IPS-18c (cell line): ENCODE measurements around the gene MED8.

ENCODE experiments used
- H3K4me3 ChIP-seq: 2 replicates; pipeline ENCODE4 v1.7.0; 2013; ENCODE audit warnings: low read depth, mild to moderate bottlenecking, low read length, moderate library complexity; ENCODE audit not compliant: insufficient read depth
- H3K9me3 ChIP-seq: one replicate; pipeline ENCODE4 v1.6.1; 2013; ENCODE audit warnings: mild to moderate bottlenecking, low read length, moderate library complexity; ENCODE audit not compliant: control insufficient read depth, insufficient read depth

Gene MED8

DNA sequence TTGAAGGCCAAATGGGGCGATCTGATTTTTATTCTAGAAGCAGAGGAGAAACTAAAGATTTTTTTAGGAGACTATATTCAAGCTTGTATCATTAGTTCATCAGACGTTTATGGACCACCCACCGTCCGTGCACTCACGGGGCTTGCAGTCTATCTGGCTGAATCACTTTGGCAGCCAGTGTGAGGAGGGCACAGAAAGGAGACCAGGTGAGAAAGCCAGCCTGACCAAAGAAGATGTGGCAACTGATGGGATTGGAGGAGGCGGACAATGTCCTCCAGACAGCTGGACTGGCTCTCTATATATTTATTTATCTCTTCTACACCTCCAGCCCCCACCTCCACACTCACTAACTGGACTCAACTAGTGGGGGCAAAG, 21.0 kb downstream of the MED8 start:
- no peaks in the 10 kb centered on the region for H3K9me3 ChIP-seq
- H3K4me3 ChIP-seq = peak overlapping the region; percentile 58; the same call in 1 of the 2 replicates

DNA sequence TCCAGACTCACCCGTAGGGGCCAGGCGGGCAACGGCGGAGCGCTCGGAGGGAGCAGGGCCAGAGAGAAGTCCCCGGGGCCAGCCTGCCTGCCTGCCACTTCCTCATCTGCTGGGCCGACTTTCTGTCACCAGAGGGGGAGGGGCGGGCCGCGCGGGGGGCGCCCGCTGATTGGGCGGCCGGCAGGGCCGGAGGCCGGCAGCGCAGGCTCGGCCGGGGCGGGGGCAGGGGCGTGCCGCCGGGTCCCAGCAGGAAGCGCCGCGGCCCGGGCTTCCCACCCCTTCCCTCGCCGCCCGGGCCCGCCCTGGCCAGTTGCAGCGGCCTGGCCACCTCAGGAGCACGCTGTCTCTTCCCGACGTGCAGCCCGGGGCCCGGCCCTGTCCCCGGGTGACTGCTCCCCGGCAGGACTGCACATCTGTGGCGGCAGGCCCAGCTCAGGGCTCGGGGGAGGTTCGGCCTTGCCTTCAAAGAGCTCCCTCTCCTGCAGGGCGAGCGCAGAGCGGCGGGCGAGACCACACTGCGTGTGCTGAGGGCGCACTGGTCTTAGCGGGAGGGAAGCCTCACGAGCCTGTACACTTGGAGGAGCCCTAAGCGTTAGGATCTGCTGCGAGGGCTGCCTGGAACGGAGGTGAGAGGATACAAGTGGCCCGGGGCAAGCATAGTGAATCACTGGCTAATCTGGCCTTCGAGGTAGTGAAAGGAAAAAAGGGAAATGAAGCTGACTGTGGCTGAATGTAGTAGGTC, 21.5 kb downstream of the MED8 start, which contains the start of gene ELOVL1:
TSS of gene ELOVL1 (minus strand) at position 108 of the 742 bp plus-strand sequence. CDS start 2,402 bp downstream, outside the sequence.
- Histone ChIP-seq H3K4me3 (peak within 1 kb of the TSS; percentile 81), H3K9me3 (no peaks in the 10 kb centered on the region)

DNA sequence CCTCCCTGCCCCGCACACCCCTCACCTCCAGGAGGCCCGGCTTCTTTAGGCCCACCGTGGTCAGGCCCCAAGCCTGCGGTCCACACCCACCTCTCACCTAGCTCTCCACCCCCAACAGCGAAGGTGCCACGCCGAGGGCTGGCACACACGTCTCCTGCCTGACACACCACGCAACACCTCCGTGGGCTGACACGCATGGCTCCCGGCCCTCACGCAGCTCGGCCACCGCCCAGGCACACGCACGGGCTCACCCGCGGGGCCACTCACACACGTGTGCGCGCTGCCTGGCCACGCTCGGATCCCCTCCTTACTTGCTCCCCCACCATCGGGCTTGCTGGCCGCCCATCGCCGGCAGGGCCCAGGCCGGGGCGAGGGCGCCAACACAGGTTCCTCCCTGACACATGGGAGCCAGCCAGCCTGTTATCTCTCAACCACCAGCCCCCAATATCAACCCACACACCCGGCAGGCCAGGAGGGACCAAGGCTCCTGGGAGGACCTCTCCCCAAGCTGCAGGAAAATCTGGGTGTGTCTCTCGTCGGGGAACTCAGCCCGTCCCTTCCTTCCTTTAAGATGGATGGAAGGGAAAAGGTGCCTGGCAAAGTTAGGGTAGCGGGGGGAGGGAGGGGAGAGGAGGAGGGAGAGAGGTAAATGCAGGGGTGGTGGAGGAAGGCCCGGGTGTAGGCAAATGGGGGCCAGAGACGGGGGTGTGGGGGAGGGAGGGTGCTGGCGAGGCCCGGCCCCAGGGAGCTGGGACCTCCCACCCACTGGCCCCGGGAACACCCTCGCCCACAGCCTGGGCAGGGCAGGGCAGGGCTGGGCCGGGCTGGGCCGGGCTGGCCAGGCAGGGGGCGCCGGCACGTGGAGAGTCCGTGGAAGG, 22.3 kb downstream of the MED8 start:
- Histone ChIP-seq H3K9me3 (no peaks in the 10 kb centered on the region), H3K4me3 (peak overlapping the region; percentile 81)

DNA sequence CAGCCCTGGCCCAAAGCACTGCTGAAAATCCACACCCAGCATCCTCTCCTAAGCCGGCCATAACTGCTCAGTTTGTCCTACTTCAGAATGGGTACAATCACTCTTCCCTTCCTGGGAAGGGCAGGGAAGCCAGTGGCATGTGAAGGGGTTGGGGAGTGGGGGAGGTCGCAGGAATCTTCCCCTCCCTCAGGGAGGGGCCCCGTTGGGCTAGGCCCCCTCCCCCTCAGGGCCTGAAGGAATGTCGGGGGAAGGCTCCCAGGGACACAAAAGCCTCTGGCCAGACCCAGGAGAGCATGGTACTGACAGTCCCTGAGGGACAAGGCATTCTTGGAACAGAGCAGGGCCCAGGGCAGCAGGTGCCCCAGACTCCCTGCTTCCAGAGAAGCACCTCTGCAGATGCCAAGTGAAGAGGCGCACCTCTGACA, 23.0 kb downstream of the MED8 start:
- peak overlapping the region; percentile 81 for H3K4me3 ChIP-seq
- H3K9me3 ChIP-seq = no peaks in the 10 kb centered on the region

DNA sequence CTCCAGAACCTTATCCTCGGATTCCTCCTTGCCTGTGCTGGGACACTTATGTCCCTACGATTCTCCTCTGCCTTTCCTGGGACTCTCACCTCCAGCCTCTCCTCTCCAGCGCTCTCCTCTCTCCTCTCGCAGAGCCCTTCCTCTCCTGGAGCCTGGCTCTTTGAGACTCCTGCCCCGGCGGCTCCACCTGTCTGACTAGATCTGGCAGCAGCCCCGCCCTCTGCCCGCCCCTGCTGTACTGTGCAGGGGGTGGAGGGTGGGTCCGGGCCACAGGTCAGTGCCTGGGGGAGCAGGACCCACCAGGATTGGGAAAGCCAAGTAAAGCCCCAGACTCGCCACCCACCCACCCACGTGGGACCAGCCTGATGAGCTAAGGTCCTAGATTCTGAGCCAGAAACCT, 23.4 kb downstream of the MED8 start:
- H3K4me3 ChIP-seq = peak overlapping the region; percentile 81
- H3K9me3 ChIP-seq = no peaks in the 10 kb centered on the region

DNA sequence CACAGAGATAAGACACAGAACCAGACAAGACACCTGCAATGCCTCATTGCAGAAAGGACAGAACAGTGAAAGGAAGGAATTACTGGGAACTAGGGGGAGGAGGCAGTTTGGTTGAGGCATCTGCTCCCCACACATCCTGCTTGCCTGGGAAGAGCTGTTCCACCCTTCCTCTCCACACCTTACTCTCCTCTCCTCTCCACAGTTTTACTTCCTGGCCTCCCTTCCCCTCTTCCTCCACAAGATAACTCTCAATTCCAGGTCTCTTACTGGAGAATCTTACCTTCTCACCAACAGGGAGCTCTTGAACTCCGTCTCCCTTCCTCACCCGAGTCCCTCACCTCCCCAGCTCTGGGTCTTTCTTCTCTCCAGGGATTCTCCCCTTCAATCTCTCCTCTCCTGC, 23.9 kb downstream of the MED8 start:
- peak overlapping the region; percentile 11 for H3K4me3 ChIP-seq

DNA sequence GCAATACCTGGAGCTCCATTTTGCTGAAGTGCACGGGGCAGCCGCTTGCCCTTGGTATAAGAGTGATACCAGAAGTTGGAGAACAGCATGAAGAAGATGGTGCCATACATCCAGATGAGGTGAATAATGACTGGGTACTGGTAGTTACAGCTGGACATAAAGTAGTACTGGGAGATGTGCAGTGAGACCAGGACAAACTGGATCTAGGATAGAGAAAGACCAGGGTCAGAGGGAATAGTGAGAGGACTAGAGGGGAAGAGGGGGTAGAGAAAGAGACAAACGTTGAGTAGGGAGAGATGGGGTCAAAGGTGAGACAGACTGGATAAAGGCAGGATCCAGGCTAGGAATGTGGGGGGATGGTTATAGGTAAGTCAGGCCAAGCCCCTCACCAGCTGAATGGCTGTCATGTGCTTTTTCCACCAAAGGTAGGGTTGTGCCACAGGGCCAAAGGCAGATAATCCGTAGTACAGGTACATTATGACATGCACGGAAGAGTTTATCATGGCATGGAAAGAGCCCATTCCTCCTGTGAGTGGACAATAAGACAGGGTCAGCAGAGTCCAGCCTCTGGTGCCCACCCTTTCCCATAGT, 25.6 kb downstream of the MED8 start:
- H3K9me3 ChIP-seq = no peaks in the 10 kb centered on the region

More for the DNA sequence above, 23.9 kb downstream of the MED8 start:
- H3K9me3 ChIP-seq = no peaks in the 10 kb centered on the region

DNA sequence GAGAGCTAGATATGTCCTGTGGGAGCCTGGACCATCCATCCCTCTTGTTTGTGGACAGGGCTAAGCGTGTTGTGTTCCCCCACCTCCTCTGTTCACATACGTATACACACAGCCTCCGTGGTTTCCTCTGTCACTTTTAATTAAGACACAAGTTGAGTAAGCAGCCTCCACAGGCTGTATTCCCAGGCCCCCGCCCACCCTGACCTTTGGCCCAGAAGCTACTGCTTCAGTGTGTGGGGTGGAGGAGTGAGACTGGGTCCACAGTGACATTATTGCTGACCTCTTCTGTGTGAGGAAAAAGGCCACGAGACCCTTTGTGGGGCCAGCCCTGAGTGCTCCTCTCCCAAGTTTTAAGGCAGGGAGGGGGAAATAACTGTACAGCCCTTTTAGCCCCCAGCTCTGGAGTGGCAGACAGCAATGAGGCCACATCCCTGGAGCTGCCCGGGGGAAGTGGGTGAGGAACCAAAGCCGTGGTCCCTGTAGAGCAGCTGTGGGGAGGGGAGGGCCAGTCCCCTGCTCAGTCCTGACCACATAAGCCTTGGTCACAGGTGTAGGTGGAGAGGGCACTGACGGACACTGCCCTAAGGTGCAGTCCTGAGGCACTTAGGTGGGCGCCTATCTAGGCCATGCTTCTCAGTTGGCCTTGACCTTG, 26.2 kb downstream of the MED8 start:
- Histone ChIP-seq H3K9me3 (no peaks in the 10 kb centered on the region), H3K4me3 (no peak overlapping the region)

More for the DNA sequence above, 25.6 kb downstream of the MED8 start:
- no peak overlapping the region for H3K4me3 ChIP-seq

DNA sequence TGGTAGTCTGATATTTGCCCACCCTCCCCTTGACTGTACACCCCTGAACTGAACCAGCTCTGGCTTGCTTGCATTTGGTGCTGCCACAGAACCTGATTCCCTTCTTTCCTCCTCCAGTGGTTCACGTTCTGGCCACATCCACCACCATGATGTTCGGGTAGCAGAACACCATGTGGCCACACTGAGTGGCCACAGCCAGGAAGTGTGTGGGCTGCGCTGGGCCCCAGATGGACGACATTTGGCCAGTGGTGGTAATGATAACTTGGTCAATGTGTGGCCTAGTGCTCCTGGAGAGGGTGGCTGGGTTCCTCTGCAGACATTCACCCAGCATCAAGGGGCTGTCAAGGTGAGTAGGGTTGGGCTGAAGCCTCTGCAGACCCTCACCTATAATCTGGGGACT, 29.0 kb downstream of the MED8 start:
- H3K9me3 ChIP-seq = no peaks in the 10 kb centered on the region
- H3K4me3 ChIP-seq = peak overlapping the region; percentile 66

DNA sequence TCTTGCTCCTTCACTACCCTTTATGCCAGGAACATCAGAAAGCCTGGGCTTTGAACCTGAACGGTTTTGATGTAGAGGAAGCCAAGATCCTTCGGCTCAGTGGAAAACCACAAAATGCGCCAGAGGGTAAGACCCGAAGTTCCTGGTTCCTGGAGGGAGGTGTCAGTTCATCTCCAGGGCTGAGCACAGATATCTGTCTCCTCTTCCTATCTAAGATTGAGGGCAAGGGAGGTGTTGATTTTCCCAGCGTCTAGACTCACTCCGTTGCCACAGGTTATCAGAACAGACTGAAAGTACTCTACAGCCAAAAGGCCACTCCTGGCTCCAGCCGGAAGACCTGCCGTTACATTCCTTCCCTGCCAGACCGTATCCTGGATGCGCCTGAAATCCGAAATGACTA, 29.9 kb downstream of the MED8 start:
- Histone ChIP-seq H3K9me3 (no peaks in the 10 kb centered on the region), H3K4me3 (peak overlapping the region; percentile 66)

DNA sequence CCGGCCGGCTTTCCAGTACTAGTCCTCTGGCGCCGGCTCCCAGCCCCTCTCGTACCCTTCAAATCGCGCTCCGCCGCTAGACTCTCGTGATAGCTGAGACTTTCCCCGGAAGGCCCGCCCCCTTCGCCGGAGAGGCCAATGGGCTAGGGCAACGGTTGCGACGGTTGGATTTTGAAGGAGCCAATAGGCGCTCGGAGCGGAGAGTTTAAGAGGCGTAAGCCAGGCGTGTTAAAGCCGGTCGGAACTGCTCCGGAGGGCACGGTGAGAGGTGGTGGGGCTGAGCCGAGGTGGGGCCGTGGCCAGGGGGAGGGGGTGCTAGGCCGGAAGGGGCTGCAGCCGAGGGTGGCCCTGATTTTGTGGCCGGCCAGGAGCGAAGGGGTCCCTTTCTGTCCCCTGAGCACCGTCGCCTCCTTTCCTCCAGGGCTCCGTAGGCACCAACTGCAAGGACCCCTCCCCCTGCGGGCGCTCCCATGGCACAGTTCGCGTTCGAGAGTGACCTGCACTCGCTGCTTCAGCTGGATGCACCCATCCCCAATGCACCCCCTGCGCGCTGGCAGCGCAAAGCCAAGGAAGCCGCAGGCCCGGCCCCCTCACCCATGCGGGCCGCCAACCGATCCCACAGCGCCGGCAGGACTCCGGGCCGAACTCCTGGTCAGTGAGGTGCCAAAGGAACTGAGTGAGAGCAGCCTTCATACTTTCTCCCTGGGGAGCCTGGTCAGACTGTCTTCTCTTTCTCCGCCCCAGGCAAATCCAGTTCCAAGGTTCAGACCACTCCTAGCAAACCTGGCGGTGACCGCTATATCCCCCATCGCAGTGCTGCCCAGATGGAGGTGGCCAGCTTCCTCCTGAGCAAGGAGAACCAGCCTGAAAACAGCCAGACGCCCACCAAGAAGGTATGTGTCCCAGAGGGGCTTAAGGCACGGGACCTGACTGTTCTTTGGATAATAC, 30.6 kb downstream of the MED8 start, which contains the start of gene CDC20:
TSS of gene CDC20 (plus strand) at position 236 of the 948 bp plus-strand sequence. CDS start at position 471, 235 bp downstream.
- Histone ChIP-seq H3K4me3 (peak within 1 kb of the TSS; percentile 66), H3K9me3 (no peaks in the 10 kb centered on the region)

DNA sequence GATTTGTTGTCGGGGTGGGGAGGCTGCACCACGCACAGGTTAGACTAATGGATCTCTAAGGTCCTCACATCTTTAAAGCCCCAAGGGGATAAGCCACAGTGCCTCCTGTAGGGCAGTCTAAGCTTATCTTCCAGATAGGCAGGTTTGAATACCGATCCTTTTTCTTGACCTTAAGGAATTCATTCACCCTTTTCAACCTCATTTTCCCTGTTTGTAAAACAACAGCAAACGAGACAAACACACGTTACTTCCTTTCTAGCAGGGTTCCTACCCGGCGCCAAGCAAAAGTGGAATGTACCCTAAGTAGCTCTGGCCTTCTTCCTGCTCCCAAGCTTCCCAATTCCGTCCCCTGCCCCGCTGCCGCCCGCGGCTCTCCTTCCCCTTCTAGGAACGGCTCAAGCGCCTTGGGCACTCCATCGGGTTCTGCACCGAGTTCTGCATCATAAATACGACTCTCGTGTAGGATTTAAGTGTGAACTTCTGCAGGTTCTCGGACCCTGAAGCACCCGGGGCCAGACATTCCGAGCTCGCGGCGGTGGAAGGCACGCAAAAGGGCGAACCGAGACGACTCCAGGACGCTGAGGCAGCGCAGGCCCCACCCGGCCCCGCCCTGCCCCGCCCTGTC, 31.4 kb downstream of the MED8 start:
- Histone ChIP-seq H3K4me3 (peak overlapping the region; percentile 54), H3K9me3 (no peaks in the 10 kb centered on the region)

DNA sequence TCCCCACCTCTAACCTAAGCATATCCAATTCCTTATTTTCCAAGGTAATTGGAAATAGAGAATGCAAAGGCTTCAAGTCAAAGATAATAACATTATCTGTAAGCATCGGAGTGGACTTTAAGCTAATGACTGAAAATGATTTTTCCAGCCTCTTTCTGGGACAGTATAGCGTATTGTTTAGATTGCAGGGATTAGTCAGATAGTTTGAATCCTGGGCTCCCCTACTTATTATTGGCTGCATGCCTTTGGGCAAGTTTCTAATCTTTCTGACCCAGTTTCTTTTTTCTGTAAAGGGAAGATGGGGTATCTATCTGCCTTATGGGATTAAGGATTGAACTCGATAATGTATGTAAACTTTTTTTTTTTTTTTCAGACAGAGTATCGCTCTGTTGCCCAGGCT, 32.3 kb downstream of the MED8 start:
- Histone ChIP-seq H3K9me3 (no peaks in the 10 kb centered on the region), H3K4me3 (no peak overlapping the region)

DNA sequence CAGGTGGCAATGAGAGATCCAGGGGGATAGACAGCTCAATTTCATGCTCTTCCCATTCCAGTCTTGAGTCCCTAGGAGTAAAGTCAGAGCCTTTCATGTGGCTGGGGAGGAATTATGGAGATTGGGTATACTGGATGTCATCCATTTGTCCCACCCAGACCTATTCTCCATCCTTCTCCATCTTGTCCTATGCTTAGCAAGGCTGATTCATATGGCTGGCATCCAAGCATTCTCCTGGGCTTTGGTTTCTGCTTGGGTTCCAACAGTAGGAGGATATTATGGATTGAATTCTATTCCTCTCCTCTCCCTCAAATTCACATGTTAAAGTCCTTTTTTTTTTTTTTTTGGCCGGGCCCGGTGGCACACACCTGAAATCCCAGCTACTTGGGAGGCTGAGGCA, 34.7 kb downstream of the MED8 start:
- no peaks in the 10 kb centered on the region for H3K9me3 ChIP-seq
- H3K4me3 ChIP-seq = no peak overlapping the region

DNA sequence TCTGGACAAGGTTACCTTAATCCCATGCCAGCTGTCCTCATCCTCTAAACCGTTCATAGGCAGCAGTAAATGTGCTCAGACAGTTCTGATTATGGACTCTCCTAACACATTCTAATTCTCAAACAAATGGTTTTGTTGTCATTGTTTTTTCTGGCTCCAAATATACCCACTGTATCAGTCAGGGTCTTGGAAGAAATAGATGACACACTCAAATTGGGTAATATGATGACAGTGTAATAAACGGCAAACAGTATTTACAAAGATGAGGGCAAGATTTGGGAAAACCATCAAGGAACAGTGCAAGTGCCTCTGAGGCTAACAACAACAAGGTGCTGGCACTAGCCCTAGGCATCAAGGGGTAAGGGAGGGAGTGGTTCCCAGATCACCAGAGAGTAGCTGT, 35.1 kb downstream of the MED8 start:
- Histone ChIP-seq H3K9me3 (no peaks in the 10 kb centered on the region), H3K4me3 (no peak overlapping the region)

DNA sequence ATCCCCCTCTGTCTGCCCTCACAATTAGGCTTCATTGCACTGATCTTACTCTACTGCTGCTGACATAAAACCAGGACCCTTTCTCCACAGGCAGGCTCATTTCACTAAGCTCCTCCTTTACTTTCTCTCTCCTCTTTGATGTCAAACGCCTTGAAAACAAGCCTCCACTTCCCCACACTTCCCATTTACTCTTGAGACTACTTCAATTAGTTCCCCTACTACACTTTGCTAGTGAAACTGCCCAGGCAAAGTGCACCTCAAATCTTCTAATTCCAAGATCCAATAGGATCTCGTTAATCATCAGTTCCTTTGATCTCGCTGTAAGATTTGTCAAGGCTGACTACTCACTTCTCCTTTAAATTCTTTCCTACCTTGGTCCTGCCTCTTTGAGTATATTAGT, 36.7 kb downstream of the MED8 start:
- no peaks in the 10 kb centered on the region for H3K9me3 ChIP-seq

More for the DNA sequence above, 36.7 kb downstream of the MED8 start:
- H3K4me3 ChIP-seq = no peak overlapping the region
